IMR-90 (cell line): ENCODE measurements around the gene PLCXD1. TPM values are rescaled to one million over a fixed set of nuclear protein-coding genes. Genes with fewer than 3 reads are reported as not detected.
A peak's percentile ranks its signal among the peaks of the same experiment; 100 is the strongest.

Source experiments
- ATAC-seq: fragments of 200-7000 bp; cut with Tn5 transposase; 2 replicates; pipeline ENCODE4 v1.9.1; 2020; ENCODE audit warnings: low read depth, mild to moderate bottlenecking, moderate library complexity
- BruUV-seq: library from RNA; stranded (reverse); fragments of 400-500 nt; replicated peaks from 2 replicates; lab custom pipeline; 2021; lab: Mats Ljungman, UMichigan
- CTCF ChIA-PET: fragments of 300-600 bp; formaldehyde crosslinking; extraction: SDS; loops from one replicate; lab custom pipeline; 2021; ENCODE audit warnings: antibody characterized with exemption; lab: Yijun Ruan, JAX
- POLR2A ChIA-PET: fragments of 300-600 bp; sonication (Branson Sonifier 250); formaldehyde crosslinking; loops from one replicate; lab custom pipeline; 2022; ENCODE audit warnings: antibody characterized with exemption; ENCODE audit not compliant: unreplicated experiment; lab: Charles Lee
- DNase-seq: peaks from one replicate; pipeline ENCODE4 v3.0.0; 2013
- H2AFZ ChIP-seq: replicated peaks from 2 replicates; pipeline ENCODE3; 2013; ENCODE audit warnings: low read length, mild to moderate bottlenecking; ENCODE audit not compliant: poor library complexity
- H2AK5ac ChIP-seq: 2 replicates; pipeline ENCODE4 v1.6.1; 2013; ENCODE audit warnings: low read depth, low read length, inconsistent platforms
- H2AK9ac ChIP-seq: replicated peaks from 2 replicates; pipeline ENCODE3; 2013; ENCODE audit warnings: mild to moderate bottlenecking, low read depth, low read length, moderate library complexity; ENCODE audit not compliant: poor library complexity
- H2BK120ac ChIP-seq: 2 replicates; pipeline ENCODE4 v1.6.1; 2013; ENCODE audit warnings: low read depth, low read length, inconsistent platforms
- H2BK15ac ChIP-seq: 3 replicates; pipeline ENCODE4 v1.6.1; 2013; ENCODE audit warnings: low read depth, low read length, inconsistent platforms
- H2BK20ac ChIP-seq: 2 replicates; pipeline ENCODE4 v1.6.1; 2013; ENCODE audit warnings: low read depth, mild to moderate bottlenecking, inconsistent platforms, low read length, moderate library complexity
- H2BK5ac ChIP-seq: 2 replicates; pipeline ENCODE4 v1.6.1; 2013; ENCODE audit warnings: mild to moderate bottlenecking, low read depth, low read length, inconsistent platforms; ENCODE audit not compliant: poor library complexity, severe bottlenecking
- H3K14ac ChIP-seq: replicated peaks from 2 replicates; pipeline ENCODE4 v1.6.1; 2013; ENCODE audit warnings: low read depth, low read length, inconsistent platforms
- H3K18ac ChIP-seq: 2 replicates; pipeline ENCODE4 v1.6.1; 2013; ENCODE audit warnings: low read depth, low read length, control low read depth
- H3K23ac ChIP-seq: 2 replicates; pipeline ENCODE4 v1.6.1; 2013; ENCODE audit warnings: low read depth, low read length, inconsistent platforms
- H3K27ac ChIP-seq: 2 replicates; pipeline ENCODE4 v1.5.1; 2013; ENCODE audit warnings: mild to moderate bottlenecking, control low read depth, low read length; ENCODE audit not compliant: insufficient read depth
- H3K27me3 ChIP-seq: 2 replicates; pipeline ENCODE4 v1.6.1; 2013; ENCODE audit warnings: low read length; ENCODE audit not compliant: control insufficient read depth, insufficient read depth
- H3K36me3 ChIP-seq: 2 replicates; pipeline ENCODE4 v1.6.1; 2013; ENCODE audit warnings: low read length, mixed read lengths; ENCODE audit not compliant: control insufficient read depth, insufficient read depth
- H3K4ac ChIP-seq: 2 replicates; pipeline ENCODE4 v1.6.1; 2013; ENCODE audit warnings: low read depth, low read length, inconsistent platforms
- H3K4me1 ChIP-seq: 2 replicates; pipeline ENCODE4 v1.6.1; 2013; ENCODE audit warnings: low read length, mixed read lengths; ENCODE audit not compliant: control insufficient read depth, insufficient read depth
- H3K4me2 ChIP-seq: 2 replicates; pipeline ENCODE4 v1.6.1; 2013; ENCODE audit warnings: low read depth, mild to moderate bottlenecking, control low read depth, low read length, moderate library complexity
- H3K4me3 ChIP-seq: 2 replicates; pipeline ENCODE4 v1.5.1; 2013; ENCODE audit warnings: low read depth, mild to moderate bottlenecking, control low read depth, low read length, moderate library complexity; ENCODE audit not compliant: insufficient read depth
- H3K56ac ChIP-seq: 2 replicates; pipeline ENCODE4 v1.6.1; 2013; ENCODE audit warnings: low read length, inconsistent platforms; ENCODE audit not compliant: insufficient read depth; ENCODE audit errors: extremely low read depth
- H3K79me1 ChIP-seq, 2 experiments: 2 replicates each; pipeline ENCODE4 v1.6.1; 2013; ENCODE audit warnings: low read length in 2 of 2, inconsistent platforms in 1 of 2, low read depth in 1 of 2
- H3K9ac ChIP-seq: 2 replicates; pipeline ENCODE4 v1.6.1; 2013; ENCODE audit warnings: low read depth, low read length, control low read depth
- H3K9me1 ChIP-seq: 2 replicates; pipeline ENCODE4 v1.6.1; 2013; ENCODE audit warnings: low read length, inconsistent platforms; ENCODE audit not compliant: insufficient read depth
- H3K9me3 ChIP-seq: 2 replicates; pipeline ENCODE4 v1.6.1; 2013; ENCODE audit warnings: low read length; ENCODE audit not compliant: control insufficient read depth, insufficient read depth
- H4K20me1 ChIP-seq: 2 replicates; pipeline ENCODE4 v1.6.1; 2013; ENCODE audit warnings: low read length, inconsistent platforms; ENCODE audit not compliant: insufficient read depth
- H4K5ac ChIP-seq: 2 replicates; pipeline ENCODE4 v1.6.1; 2013; ENCODE audit warnings: mild to moderate bottlenecking, low read depth, low read length, control low read depth
- H4K8ac ChIP-seq, 2 experiments: 2 replicates each; pipeline ENCODE4 v1.6.1; 2013; ENCODE audit warnings: low read depth in 2 of 2, low read length in 2 of 2, control low read depth in 1 of 2, inconsistent platforms in 1 of 2
- H4K91ac ChIP-seq: 2 replicates; pipeline ENCODE4 v1.6.1; 2013; ENCODE audit warnings: low read depth, low read length, inconsistent platforms; ENCODE audit not compliant: insufficient read depth
- BHLHE40 ChIP-seq: fragments of 150-350 bp; IDR thresholded peaks from 2 replicates; pipeline ENCODE4 v1.6.1; 2016; ENCODE audit warnings: mild to moderate bottlenecking, low read depth, low read length
- CEBPB ChIP-seq: IDR thresholded peaks from 2 replicates; pipeline ENCODE4 v1.6.1; 2012; ENCODE audit warnings: low read depth, low read length, improper control_type of control experiment
- CHD1 ChIP-seq: IDR thresholded peaks from 2 replicates; pipeline ENCODE4 v1.6.1; 2012; ENCODE audit warnings: low read depth, low read length, improper control_type of control experiment
- CTCF ChIP-seq: conservative IDR thresholded peaks from 2 replicates; pipeline ENCODE4 v1.5.1; 2012; ENCODE audit warnings: mild to moderate bottlenecking, low read depth, low read length, improper control_type of control experiment
- ELK1 ChIP-seq: fragments of 150-350 bp; IDR thresholded peaks from 2 replicates; pipeline ENCODE4 v1.6.1; 2016; ENCODE audit warnings: low read depth, mild to moderate bottlenecking, low read length, moderate library complexity, borderline replicate concordance
- FOS ChIP-seq: fragments of 150-350 bp; IDR thresholded peaks from 2 replicates; pipeline ENCODE4 v1.6.1; 2016; ENCODE audit warnings: low read depth, low read length
- MAFK ChIP-seq: IDR thresholded peaks from 2 replicates; pipeline ENCODE4 v1.6.1; 2012; ENCODE audit warnings: low read depth, low read length, improper control_type of control experiment
- MAZ ChIP-seq: IDR thresholded peaks from 2 replicates; pipeline ENCODE4 v1.6.1; 2012; ENCODE audit warnings: low read depth, mild to moderate bottlenecking, low read length, improper control_type of control experiment, moderate library complexity, borderline replicate concordance
- MXI1 ChIP-seq: IDR thresholded peaks from 2 replicates; pipeline ENCODE4 v1.6.1; 2012; ENCODE audit warnings: low read depth, mild to moderate bottlenecking, low read length, moderate library complexity, borderline replicate concordance
- NFE2L2 ChIP-seq: fragments of 150-350 bp; IDR thresholded peaks from 2 replicates; pipeline ENCODE4 v1.6.1; 2016; ENCODE audit warnings: low read depth, mild to moderate bottlenecking, low read length
- POLR2A ChIP-seq: IDR thresholded peaks from 2 replicates; pipeline ENCODE4 v1.6.1; 2012; ENCODE audit warnings: mild to moderate bottlenecking, low read depth, low read length
- RAD21 ChIP-seq: IDR thresholded peaks from 2 replicates; pipeline ENCODE4 v1.6.1; 2012; ENCODE audit warnings: low read length, improper control_type of control experiment
- RCOR1 ChIP-seq: IDR thresholded peaks from 2 replicates; pipeline ENCODE4 v1.6.1; 2012; ENCODE audit warnings: mild to moderate bottlenecking, low read length, improper control_type of control experiment; ENCODE audit not compliant: insufficient replicate concordance
- RFX5 ChIP-seq: IDR thresholded peaks from 2 replicates; pipeline ENCODE4 v1.8.0; 2012; ENCODE audit warnings: low read depth, mild to moderate bottlenecking, low read length, moderate library complexity
- SMC3 ChIP-seq: fragments of 150-350 bp; IDR thresholded peaks from 2 replicates; pipeline ENCODE4 v1.6.1; 2016; ENCODE audit warnings: low read depth, mild to moderate bottlenecking, antibody characterized with exemption, low read length, moderate library complexity
- USF2 ChIP-seq: fragments of 150-350 bp; IDR thresholded peaks from 2 replicates; pipeline ENCODE4 v1.6.1; 2017; ENCODE audit warnings: mild to moderate bottlenecking, antibody characterized with exemption, low read length, low read depth
- WGBS, 2 experiments: methylation state at CpG; one replicate each; pipeline versions ENCODE4 v1.1.5 to v1.1.7; 2013; ENCODE audit warnings: missing lambda C conversion rate in 2 of 2; ENCODE audit not compliant: insufficient read length in 1 of 2; ENCODE audit errors: extremely low coverage in 2 of 2; 5-methylcytosine and 5-hydroxymethylcytosine counted together
- dilution Hi-C: fragments of 300-500 bp; cut with HindIII; formaldehyde crosslinking; loops from one replicate; pipeline ENCODE4 v1.14.3; 2018; ENCODE audit warnings: low sequenced_read_pairs; ENCODE audit not compliant: unreplicated experiment
- in situ Hi-C: fragments of 300-500 bp; cut with MboI; formaldehyde crosslinking; loops from 3 replicates; pipeline ENCODE4 v1.14.3; 2019; ENCODE audit warnings: low sequenced_read_pairs, inconsistent platforms, mixed read lengths
- intact Hi-C: fragments of 100-400 bp; cut with micrococcal nuclease; formaldehyde crosslinking; loops from 2 replicates; pipeline ENCODE4 v1.10.0; 2022
- polyA plus RNA-seq, 3 experiments: library from polyadenylated mRNA; depleted of rRNA; stranded (reverse); fragments of >200 nt; gene quantifications; 2 replicates each; pipeline ENCODE4 v1.2.3, GENCODE V29; 2012; ENCODE audit warnings: low replicate concordance in 1 of 3
- total RNA-seq: library from RNA; depleted of rRNA; stranded (reverse); fragments of >200 nt; gene quantifications from 2 replicates; pipeline ENCODE4 v1.2.3, GENCODE V29; 2012

PLCXD1 gene
- total and polyA plus RNA-seq, 2 of the 4 experiments (the other 2 are of a cell fraction): 16.7 to 17.7 TPM

- dilution Hi-C loops: no loop called here
- no peaks in the 10 kb centered on the region for H4K20me1 ChIP-seq
These were observed 19.8 kb upstream of the PLCXD1 start for GRCh38 chrX:261167-261918.

More at GRCh38 chrX:261167-261918, 19.8 kb upstream of the PLCXD1 start:
- Histone ChIP-seq H3K4me1 (no peaks in the 10 kb centered on the region), H3K9ac (no peak overlapping the region), H4K8ac (peak overlapping the region in 1 of 2 experiments; percentile 56; a peak in 2 of 4 replicates), H3K4me2 (no peak overlapping the region), H3K18ac (no peak overlapping the region), H2AK5ac (no peak overlapping the region), H2BK120ac (no peak overlapping the region), H3K4me3 (no peak overlapping the region), H3K27me3 (no peaks in the 10 kb centered on the region), H3K14ac (no peak overlapping the region), H2BK20ac (no peak overlapping the region), H2AFZ (peak overlapping the region; percentile 83), H3K79me1 (no peaks in the 10 kb centered on the region), H2BK15ac (no peak overlapping the region), H3K9me3 (no peaks in the 10 kb centered on the region), H3K9me1 (no peaks in the 10 kb centered on the region), H3K23ac (no peak overlapping the region), H3K56ac (no peak overlapping the region), H3K27ac (no peak overlapping the region), H2AK9ac (no peak overlapping the region), H3K36me3 (no peaks in the 10 kb centered on the region), H4K5ac (no peak overlapping the region), H3K4ac (no peak overlapping the region), H4K91ac (no peak overlapping the region), H2BK5ac (no peak overlapping the region)
- ChIA-PET CTCF (no interaction called here), POLR2A (no interaction called here)
- 64% methylated on average over 14 of the region's 32 CpGs; no CpG with 5 or more reads in 1 of the 2 experiments for WGBS, 2 experiments
- TF ChIP-seq ELK1: no peak
- no peak for TF ChIP-seq CTCF
- no peak for TF ChIP-seq BHLHE40
- no peak for TF ChIP-seq RFX5
- no peak for TF ChIP-seq RCOR1
- no peak for TF ChIP-seq NFE2L2
- TF ChIP-seq USF2: no peak
- TF ChIP-seq CHD1: no peak
- TF ChIP-seq FOS: no peak
- no peak for TF ChIP-seq MXI1
- TF ChIP-seq MAZ: no peak
- no peak for TF ChIP-seq SMC3
- no peak for TF ChIP-seq MAFK
- no peak for TF ChIP-seq POLR2A
- TF ChIP-seq CEBPB: no peak
- no peak for TF ChIP-seq RAD21
- intact Hi-C loops (no loop called here), in situ Hi-C loops (no loop called here)
- DNase-seq (peak; percentile 23), ATAC-seq (peak; percentile 59)
- no TSS peak for BruUV-seq
